Activated CD8-positive, alpha-beta T cell treated with anti-CD3 and anti-CD28 coated beads for 36 hours (primary cell): Measurements from ENCODE around the gene STK39. TPM values are rescaled to one million over a fixed set of nuclear protein-coding genes. Genes with fewer than 3 reads are reported as not detected.

Source experiments
- ATAC-seq: fragments of 200-7000 bp; cut with Tn5 transposase; one replicate; pipeline ENCODE4 v1.10.0; 2021; ENCODE audit warnings: mild to moderate bottlenecking, moderate library complexity
- CTCF ChIA-PET: fragments of 350-600 bp; sonication (Branson Sonifier 250); formaldehyde crosslinking; loops from one replicate; lab custom pipeline; 2021; ENCODE audit warnings: antibody characterized with exemption; lab: Charles Lee
- POLR2A ChIA-PET: fragments of 350-600 bp; sonication (Branson Sonifier 250); formaldehyde crosslinking; loops from one replicate; lab custom pipeline; 2021; ENCODE audit warnings: antibody characterized with exemption; lab: Charles Lee
- DNase-seq: peaks from one replicate; pipeline ENCODE4 v3.0.0-alpha.2; 2020
- H3K27ac Mint-ChIP-seq: one replicate; pipeline ENCODE4 v1.8.0; 2021; ENCODE audit warnings: mild to moderate bottlenecking, mixed read lengths
- H3K27me3 Mint-ChIP-seq: one replicate; pipeline ENCODE4 v1.8.0; 2021; ENCODE audit warnings: mixed read lengths
- H3K36me3 Mint-ChIP-seq: one replicate; pipeline ENCODE4 v1.8.0; 2021; ENCODE audit warnings: low read depth, mixed read lengths
- H3K4me1 Mint-ChIP-seq: one replicate; pipeline ENCODE4 v1.8.0; 2021; ENCODE audit warnings: low read depth, mixed read lengths
- H3K4me3 Mint-ChIP-seq: one replicate; pipeline ENCODE4 v1.8.0; 2021; ENCODE audit warnings: mild to moderate bottlenecking, moderate library complexity, mixed read lengths
- H3K9me3 Mint-ChIP-seq: one replicate; pipeline ENCODE4 v1.8.0; 2021; ENCODE audit warnings: mixed read lengths
- intact Hi-C: fragments of 100-400 bp; cut with micrococcal nuclease; formaldehyde crosslinking; loops from one replicate; pipeline ENCODE4 v1.10.0; 2022
- total RNA-seq, 2 experiments: library from RNA; stranded (reverse); gene quantifications; one replicate each; pipeline ENCODE4 v1.2.3, GENCODE V29; 2021
- TF ChIP-seq, protein P1 (sequence below): fragments of 200-600 bp; IDR thresholded peaks from one replicate; pipeline ENCODE4 v1.8.0; 2022; ENCODE audit warnings: antibody characterized with exemption, mild to moderate bottlenecking

STK39 gene
- total RNA-seq, 2 experiments from 2014 or later: 32.8 to 33.9 TPM

DNA sequence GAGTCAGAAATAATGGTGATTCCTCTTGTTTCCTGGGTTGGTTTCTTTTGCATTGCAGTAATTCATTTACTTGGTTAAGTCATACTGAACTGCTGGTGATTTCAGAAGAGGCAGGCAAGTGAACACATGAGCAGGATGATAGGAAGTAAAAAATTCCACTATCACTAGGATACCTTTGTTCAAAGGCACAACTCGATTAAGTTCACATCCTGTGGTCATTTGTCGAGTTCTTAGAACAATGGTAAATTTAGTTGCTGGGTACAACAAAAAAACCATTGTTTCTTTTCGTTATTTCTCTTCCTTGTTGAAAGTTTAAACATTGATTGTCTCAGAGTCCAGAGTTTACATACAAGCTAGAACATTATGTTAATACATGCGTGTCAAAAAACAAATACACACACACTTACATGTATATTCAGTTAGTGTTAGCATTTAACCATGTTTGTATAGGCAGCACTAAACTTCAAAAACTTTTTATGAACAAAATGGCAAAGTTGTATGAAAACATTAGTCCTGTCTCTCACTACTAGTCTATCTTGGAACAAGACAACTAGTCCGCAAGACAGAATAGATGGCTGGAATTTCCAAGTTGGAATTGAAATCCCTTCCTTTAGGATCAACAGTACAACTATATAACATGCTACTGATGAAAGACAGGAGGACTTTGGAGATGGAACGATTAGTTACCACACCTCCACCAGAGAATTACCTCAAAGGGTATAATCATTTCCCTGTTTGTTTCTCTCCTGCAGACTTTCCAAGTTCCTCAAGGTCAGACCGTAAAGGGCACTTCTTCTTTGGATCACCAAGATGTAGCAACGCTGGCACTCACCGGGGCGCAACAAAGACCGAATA, 26.2 kb downstream of the STK39 start:
- intact Hi-C loops: no loop called here
- no peaks in the 10 kb centered on the region for H3K9me3 Mint-ChIP-seq
- POLR2A ChIA-PET: no interaction called here
- H3K27me3 Mint-ChIP-seq: no peaks in the 10 kb centered on the region
- peaks cover 7% of the 10 kb centered on the region for H3K36me3 Mint-ChIP-seq
- peaks cover 40% of the 10 kb centered on the region for H3K4me1 Mint-ChIP-seq
- DNase-seq (no peak), ATAC-seq (no peak)
- CTCF ChIA-PET: no interaction called here
- no peak overlapping the region for H3K27ac Mint-ChIP-seq
- TF ChIP-seq, protein P1, sequence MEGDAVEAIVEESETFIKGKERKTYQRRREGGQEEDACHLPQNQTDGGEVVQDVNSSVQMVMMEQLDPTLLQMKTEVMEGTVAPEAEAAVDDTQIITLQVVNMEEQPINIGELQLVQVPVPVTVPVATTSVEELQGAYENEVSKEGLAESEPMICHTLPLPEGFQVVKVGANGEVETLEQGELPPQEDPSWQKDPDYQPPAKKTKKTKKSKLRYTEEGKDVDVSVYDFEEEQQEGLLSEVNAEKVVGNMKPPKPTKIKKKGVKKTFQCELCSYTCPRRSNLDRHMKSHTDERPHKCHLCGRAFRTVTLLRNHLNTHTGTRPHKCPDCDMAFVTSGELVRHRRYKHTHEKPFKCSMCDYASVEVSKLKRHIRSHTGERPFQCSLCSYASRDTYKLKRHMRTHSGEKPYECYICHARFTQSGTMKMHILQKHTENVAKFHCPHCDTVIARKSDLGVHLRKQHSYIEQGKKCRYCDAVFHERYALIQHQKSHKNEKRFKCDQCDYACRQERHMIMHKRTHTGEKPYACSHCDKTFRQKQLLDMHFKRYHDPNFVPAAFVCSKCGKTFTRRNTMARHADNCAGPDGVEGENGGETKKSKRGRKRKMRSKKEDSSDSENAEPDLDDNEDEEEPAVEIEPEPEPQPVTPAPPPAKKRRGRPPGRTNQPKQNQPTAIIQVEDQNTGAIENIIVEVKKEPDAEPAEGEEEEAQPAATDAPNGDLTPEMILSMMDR: no peak
- no peak overlapping the region for H3K4me3 Mint-ChIP-seq

DNA sequence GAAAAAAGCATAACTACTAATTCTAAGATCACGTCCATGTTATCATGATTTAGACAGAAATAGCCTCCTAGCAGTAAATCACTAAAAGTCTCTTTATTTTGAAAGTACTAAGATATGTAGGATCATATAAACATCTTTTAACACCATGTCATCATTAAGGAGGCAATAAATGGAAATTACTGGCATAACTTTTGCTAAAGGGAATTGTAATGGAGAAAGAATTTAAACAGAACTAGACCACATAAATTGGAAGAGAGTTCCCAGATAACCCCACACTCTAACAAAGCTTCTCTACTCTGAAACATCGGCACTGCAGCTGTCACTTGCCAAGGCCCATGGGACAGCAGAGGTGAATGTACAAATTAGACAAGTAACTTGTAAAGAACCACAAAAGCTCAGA, 29.5 kb downstream of the STK39 start:
- H3K9me3 Mint-ChIP-seq: no peaks in the 10 kb centered on the region
- H3K36me3 Mint-ChIP-seq: peaks cover 7% of the 10 kb centered on the region
- no peak overlapping the region for H3K4me3 Mint-ChIP-seq
- no peaks in the 10 kb centered on the region for H3K27me3 Mint-ChIP-seq
- no peak overlapping the region for H3K27ac Mint-ChIP-seq
- ChIA-PET CTCF (no interaction called here), POLR2A (no interaction called here)
- intact Hi-C loops: no loop called here
- ATAC-seq (no peak), DNase-seq (no peak)
- TF ChIP-seq, protein P1: no peak
- H3K4me1 Mint-ChIP-seq: peaks cover 33% of the 10 kb centered on the region

DNA sequence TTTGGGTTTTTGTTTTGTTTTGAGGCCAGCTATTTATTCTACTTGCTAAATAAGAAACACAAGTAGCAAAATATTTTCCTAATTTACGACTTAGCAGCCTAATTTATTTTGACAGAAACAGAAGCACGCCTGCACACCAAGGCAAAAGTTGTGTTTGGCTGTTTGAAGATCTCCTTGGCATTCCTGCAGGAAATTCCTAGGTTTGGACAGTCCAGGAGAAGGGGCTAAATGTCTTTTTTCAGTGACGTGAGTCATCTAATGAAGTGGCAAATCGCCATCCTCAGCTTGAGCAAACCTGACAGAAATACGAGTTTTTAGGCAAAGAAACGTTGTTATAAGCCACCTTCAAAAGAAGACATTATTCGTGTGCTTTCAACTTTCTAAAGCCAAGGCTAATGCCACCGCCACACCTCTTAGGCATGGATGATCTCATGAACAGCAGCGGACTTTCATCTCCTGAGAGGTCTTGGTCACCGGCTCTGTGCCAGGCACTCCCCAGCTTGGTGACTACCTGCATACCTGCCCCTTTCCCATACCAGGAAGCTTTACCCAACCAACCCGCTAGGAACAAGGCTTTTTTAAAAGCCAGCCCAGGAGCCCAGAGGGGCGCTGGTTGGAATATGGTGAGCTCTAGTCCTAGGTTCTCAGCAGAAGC, 30.9 kb downstream of the STK39 start:
- TF ChIP-seq, protein P1: no peak
- Mint-ChIP-seq H3K36me3 (peaks cover 7% of the 10 kb centered on the region), H3K27me3 (no peaks in the 10 kb centered on the region), H3K4me3 (no peak overlapping the region), H3K27ac (no peak overlapping the region), H3K4me1 (peaks cover 42% of the 10 kb centered on the region), H3K9me3 (no peaks in the 10 kb centered on the region)
- intact Hi-C loops: no loop called here
- POLR2A ChIA-PET: no interaction called here
- DNase-seq: no peak
- ATAC-seq: no peak
- CTCF ChIA-PET: interaction anchor here (1.1 kb wide), 1 partner anchor 56 kb away, joined by 3 read pairs; no protein-coding TSS in a partner anchor

DNA sequence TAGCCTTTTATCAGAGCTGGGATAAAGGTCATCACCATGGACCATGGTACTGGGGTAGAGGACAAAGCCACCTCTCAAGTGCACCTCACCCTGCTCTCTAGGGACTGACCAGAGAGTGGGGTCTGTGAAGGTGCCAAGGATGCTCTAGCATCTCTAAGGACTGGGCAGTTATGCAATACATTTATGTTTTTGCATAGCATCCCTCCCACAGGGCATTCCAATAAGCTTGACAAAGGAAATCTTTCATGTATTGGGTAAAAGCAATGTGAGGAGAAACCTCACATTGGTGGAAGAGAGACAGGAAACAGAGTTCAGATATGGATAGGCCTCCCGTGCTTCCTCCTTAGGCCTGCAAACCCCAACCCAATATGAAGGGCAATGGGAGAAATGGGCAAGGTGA, 31.6 kb downstream of the STK39 start:
- peaks cover 5% of the 10 kb centered on the region for H3K36me3 Mint-ChIP-seq
- no peak overlapping the region for H3K27ac Mint-ChIP-seq
- ChIA-PET POLR2A (no interaction called here), CTCF (interaction anchor here (1.1 kb wide), 1 partner anchor 55 kb away, joined by 3 read pairs; no protein-coding TSS in a partner anchor)
- peaks cover 43% of the 10 kb centered on the region for H3K4me1 Mint-ChIP-seq
- no peak for ATAC-seq
- DNase-seq: no peak
- H3K9me3 Mint-ChIP-seq: no peaks in the 10 kb centered on the region
- H3K27me3 Mint-ChIP-seq: no peaks in the 10 kb centered on the region
- no peak overlapping the region for H3K4me3 Mint-ChIP-seq
- TF ChIP-seq, protein P1: no peak
- intact Hi-C loops: no loop called here

DNA sequence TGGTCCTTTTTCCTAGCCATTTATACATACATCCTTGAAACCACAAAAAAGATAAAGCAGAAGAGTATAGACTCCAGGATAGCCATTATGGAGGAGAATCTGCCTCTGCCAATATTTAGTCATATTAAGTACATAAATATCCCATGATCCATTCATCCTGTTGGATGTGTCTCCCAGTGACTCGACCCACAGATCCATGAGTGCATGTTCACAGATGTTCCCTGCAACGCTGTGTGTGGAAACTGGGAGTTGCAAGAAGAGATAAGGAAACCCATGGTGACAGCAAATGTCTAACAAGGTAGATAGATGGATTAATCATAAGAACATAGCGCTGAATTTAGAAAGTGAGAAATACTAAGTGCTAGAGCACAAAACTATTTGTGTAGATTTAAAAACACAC, 34.5 kb downstream of the STK39 start:
- ATAC-seq: no peak
- intact Hi-C loops: loop anchor here (1.0 to 5.0 kb wide), 2 partner anchors 18 to 46 kb away; no protein-coding TSS in a partner anchor
- Mint-ChIP-seq H3K27me3 (no peaks in the 10 kb centered on the region), H3K36me3 (peaks cover 9% of the 10 kb centered on the region), H3K27ac (peak overlapping the region; percentile 89), H3K4me3 (no peak overlapping the region), H3K4me1 (peaks cover 53% of the 10 kb centered on the region), H3K9me3 (no peaks in the 10 kb centered on the region)
- POLR2A ChIA-PET: no interaction called here
- TF ChIP-seq, protein P1: no peak
- CTCF ChIA-PET: no interaction called here
- DNase-seq: no peak
